CD4-positive, alpha-beta T cell treated with Interleukin-10 for 1 hour (primary cell): Measurements from ENCODE around the gene SPC24.
"Not testable (repeated sequence)": the region's sequence is repeated elsewhere in the genome, so short reads cannot be mapped to it uniquely, and the experiment has no call there.

ENCODE experiments used
- DNase-seq: peaks from one replicate; pipeline ENCODE4 v3.0.0-alpha.2; 2020

Gene SPC24

DNA sequence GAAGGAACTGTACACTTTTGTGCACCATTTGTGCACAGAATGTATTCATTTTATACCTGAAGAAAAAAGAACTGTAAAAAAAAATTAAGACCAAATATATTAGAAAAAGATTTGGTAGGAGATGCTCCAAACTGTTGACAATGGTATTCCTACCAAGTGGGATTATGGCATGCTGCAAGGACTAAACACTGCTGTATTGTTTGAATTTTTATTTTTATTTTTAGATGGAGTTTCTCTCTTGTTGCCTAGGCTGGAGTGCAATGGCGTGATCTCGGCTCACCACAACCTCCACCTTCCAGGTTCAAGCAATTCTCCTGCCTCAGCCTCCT is 4.8 kb upstream of the SPC24 start:
- DNase-seq: not testable (repeated sequence)

DNA sequence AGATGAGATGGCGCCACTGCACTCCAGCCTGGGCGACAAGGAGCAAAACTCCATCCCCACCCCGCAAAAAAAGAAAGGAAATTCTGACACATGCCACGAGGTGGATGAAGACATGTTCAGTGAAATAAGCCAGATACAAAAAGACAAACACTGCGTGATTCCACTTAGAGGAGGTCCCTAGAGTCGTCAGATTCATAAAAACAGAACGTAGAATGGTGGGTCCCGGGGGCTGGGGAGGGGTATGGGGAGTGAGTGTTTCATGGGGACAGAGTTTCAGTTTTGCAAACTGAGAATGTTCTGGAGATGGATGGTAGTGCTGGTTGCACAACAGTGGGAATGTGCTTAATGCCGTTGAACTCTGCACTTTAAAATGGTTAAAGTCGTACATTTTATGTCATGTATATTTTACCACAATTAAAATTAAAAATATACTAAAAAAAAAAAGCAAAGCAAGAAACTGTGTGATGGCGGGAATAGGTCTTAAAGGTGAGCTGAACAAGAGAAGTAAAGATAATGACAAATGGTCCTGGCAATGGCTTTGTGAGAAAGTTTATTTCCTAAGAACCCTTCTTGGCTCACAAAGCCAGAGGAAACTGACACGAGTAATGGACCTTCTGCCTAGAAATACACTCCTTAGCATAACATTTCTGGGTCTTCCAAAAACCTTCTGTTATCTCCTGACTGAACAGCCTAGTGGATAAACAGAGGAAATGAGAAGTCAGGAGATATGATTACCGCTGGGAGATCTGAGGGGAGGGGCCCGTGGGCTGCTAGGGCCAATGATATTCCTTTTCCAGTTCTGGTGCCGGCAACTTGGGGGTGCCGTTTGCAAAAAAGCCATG is 4.2 kb upstream of the SPC24 start:
- DNase-seq: no peak

DNA sequence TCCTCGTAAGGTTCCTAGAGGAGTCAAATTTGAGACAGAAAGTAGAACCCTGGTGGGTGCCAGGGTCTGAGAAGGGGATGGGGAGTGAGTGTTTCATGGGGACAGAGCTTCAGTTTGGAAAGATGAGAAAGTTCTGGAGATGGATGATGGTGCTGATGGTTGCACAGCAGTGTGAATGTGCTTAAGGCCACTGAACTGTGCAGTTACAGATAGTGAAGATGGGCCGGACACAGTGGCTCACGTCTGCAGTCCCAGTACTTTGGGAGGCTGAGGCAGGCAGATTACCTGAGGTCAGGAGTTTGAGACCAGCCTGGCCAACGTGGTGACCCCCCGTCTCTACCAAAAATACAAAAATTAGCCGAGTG is 917 bp downstream of the SPC24 start:
- no peak for DNase-seq

DNA sequence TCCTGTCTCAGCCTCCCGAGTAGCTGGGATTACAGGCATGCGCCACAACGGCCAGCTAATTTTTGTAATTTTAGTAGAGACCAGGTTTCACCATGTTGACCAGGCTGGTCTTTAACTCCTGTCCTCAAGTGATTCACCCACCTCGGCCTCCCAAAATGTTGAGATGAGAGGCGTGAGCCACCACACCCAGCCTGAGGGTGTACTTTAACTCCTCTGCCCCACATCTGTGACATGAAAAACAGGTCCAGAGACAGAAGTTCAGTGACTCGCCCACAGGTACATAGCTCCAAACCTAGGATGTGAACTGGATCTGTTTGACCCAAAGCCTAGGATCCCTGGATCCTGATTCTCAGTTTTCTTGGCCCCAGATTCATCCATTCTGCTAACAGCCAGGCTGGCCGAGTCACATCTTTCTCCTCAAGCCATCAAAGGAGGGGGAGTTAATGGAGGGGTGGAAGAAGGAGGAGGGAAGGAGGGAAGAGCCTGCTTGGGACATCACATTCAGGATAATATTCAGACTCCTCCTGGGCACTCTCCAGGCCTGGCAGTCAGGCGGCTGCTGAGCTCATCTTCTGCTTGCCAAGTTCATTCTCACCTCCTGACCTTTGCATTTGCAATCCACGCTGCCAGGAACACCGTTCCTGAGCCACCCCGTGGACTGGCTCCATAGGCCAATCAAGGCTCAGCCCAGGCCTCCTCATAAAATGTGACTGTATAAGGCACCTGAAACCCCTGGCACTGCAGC is 3.1 kb downstream of the SPC24 start:
- no peak for DNase-seq

- DNase-seq: no peak
Measured at GRCh38 chr19:11151181-11151580, 4.4 kb downstream of the SPC24 start.

GRCh38 chr19:11148001-11148400 is 7.6 kb downstream of the SPC24 start:
- DNase-seq: no peak

- no peak for DNase-seq
Measured at GRCh38 chr19:11145536-11145924, 10.1 kb downstream of the SPC24 start.

DNA sequence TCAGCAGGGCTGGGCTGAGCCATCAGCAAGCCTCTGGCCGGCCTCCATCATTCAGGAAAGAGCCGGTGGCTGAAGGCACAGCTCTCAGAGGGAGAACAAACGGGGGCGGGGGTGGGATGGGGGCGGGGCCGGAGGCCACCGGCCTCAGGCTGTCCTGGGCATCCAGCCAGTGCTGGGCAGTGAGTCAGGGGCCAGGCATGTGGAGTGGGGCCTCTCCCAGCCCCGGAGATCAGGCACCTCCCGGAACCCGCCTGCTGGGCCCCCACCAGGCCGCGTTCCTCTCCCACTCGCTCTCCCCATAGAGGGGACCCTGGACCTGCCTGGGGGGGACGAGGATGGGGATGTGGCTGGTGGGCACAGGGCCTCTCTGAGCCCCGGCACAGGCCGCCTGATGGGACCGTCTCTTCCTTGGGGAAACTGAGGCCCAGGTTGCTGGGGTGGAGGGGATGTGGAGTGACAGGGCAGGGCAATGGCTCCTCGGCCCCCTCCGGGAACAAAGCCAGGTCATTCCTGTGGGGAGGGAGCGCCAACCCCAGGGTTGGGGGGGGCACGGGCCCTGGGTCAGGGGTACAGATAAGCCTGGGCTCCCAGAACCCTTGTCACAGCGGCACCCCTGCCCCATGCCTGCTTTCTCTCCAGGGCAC is 12.9 kb downstream of the SPC24 start:
- DNase-seq: no peak

DNA sequence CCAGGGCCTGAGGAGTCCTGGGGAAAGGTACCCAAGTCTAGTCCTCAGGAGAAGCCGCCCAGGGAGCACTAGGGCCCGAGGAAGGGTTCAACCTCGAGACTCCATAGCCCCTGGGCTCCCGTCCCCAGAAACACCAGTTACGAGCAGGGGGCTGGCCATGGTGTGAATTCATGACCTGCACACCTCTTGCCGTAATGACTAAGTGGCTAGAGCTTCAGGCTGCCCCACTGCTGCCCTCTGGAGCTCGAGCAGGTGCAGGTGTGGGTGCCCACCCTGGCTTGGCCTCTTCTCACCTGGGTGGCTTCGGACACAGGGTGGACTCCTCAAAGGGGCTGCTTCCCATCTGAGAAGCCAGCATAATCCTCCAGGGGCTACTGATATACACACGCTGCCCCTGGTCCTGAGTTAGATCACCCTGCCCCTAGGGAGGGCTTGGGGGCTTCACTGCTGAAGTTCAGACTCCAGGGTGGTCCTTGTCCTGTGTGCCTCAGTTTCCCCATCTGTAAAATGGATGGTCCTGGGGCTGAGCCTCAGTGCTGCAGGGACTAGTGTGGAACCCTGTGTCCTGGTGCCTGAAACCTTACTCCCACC is 13.6 kb downstream of the SPC24 start:
- DNase-seq: no peak

DNA sequence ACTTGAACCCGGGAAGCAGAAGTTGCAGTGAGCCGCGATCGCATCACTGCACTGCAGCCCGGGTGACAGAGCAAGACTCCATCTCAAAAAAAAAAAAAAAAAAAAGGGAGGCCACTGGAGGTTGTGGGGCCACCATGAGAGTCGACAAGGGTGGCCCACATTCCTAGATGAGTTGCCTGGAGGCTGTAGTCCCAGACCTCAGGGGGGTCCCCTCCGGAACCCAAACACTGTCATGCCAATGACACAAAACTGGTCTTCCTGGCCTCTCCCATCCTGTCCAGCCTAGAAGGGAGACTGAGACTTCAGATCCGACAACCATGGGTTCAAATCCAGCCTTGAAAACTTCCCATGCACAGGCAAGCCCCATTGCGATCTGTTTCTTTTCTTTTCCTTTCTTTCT is 14.7 kb downstream of the SPC24 start:
- DNase-seq: no peak

GRCh38 chr19:11140023-11140538 is 15.5 kb downstream of the SPC24 start:
- not testable (repeated sequence) for DNase-seq

DNA sequence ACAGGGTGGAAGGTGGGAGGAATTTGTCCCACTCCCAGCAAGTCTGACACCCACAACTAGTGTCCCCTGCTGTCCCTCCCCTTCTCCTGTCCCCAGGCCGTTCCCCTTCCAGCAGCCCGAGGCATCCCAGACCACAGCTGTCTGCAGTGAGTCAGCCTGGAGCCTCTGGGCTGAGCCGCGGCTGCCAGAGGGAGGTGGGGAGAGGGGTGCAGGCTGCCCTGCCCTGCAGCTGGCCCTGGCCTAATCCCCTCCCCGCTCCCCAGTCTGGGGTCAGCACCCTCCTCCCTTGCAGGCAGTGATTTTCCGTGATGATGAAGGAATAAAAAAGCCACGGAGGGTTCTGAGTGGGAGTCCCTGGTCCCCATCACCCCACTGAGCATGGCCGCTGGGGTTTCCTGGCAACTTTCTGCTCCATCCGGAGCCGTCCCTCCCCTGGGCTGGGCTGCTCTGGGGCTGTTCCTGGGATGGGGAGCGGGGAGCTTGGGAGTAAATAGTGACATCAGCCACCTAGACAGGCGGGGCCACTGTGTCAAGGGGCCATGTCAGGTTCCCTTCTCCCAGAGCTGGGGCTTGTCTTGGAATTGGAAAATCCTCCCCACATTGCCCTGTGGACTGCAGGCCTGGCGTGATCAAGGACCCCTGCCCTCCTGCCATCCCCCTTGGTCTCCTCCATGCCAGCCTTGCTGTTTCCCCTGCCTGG is 16.8 kb downstream of the SPC24 start:
- no peak for DNase-seq

DNA sequence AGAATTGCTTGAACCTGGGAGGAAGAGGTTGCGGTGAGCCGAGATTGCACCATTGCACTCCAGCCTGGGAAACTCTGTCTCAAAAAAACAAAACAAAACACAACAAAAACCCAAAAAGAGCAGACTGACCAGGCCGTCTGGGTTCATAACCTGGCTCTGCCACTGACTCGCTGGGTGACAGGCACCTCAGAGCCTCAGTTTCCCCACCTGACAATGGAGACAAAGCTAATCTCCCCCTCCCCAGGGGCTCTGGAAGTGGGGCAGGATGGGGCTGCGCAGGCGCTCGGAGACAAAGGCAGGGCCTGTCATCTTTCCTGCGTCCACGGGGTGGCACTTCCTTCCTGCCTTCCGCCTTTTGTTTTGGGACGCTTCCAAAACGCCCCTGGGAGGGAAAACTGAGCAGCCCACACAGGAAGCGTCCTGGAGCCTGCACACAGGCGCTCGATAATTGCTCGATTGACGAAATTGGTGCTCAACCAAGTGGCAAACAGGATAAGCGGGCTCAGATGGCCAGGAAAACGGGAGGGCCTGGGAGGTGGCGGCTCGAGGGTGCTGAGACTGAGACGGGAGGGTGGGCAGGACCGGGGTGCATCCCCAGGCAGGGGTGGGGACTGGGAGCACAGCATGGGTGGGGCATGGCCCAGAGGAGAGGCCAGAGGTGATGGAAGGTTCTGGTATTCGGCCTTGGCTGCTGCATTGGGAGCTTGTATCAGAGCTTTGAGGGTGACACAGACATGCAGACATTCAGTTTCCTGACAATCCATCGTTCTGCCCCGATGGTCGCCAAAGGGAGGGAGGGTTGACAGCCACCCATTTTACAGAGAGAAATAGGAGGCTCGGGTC is 17.8 kb downstream of the SPC24 start:
- DNase-seq: peak; percentile 67

- DNase-seq: no peak
Measured at GRCh38 chr19:11136400-11137101, 19.0 kb downstream of the SPC24 start.

- DNase-seq: no peak
Measured at GRCh38 chr19:11131471-11131870, 24.1 kb downstream of the SPC24 start.

- DNase-seq: peak; percentile 79
Measured at GRCh38 chr19:11130824-11131455, 24.6 kb downstream of the SPC24 start.

GRCh38 chr19:11127905-11128304 is 27.7 kb downstream of the SPC24 start:
- DNase-seq: no peak

- DNase-seq: peak; percentile 82
Measured at GRCh38 chr19:11125994-11126685, 29.4 kb downstream of the SPC24 start.

DNA sequence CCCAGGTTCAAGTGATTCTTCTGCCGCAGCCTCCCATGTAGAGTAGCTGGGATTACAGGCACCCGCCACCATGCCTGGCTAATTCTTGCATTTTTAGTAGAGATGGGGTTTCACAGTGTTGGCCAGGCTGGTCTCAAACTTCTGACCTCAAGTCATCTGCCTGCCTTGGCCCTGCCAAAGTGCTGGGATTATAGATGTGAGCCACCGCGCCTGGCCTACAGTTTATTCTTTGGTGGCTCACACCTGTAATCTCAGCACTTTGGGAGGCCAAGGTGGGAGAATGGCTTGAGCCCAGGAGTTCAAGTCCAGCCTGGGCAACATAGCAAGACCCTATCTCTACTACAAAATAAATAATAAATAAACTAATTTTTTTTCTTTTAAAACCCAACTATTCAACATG is 31.4 kb downstream of the SPC24 start:
- not testable (repeated sequence) for DNase-seq

DNA sequence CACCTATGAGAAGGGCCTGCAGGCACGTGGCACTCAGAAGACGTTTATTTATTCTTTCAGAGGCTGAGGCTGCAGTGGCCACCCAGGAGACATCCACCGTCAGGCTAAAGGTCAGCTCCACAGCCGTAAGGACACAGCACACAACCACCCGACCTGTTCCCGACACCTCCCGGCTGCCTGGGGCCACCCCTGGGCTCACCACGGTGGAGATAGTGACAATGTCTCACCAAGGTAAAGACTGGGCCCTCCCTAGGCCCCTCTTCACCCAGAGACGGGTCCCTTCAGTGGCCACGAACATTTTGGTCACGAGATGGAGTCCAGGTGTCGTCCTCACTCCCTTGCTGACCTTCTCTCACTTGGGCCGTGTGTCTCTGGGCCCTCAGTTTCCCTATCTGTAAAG is 32.5 kb downstream of the SPC24 start:
- no peak for DNase-seq
